K562 (cell line): ENCODE data around the gene CELSR2. TPM values are rescaled to one million over a fixed set of nuclear protein-coding genes. Genes with fewer than 3 reads are reported as not detected.

ENCODE experiments used
- ARID3A ChIP-seq: IDR thresholded peaks from 2 replicates; pipeline ENCODE4 v1.6.1; 2012; ENCODE audit warnings: low read depth, low read length, improper control_type of control experiment, borderline replicate concordance
- FOXA3 ChIP-seq, 2 experiments: fragments of 450-650 bp in 1 of 2; sonication (generic) in 1 of 2; formaldehyde crosslinking; IDR thresholded peaks in 1 of 2; conservative IDR thresholded peaks in 1 of 2; 2 replicates each; pipeline versions ENCODE4 v1.4.0 to v1.8.0; 2020 to 2022; ENCODE audit warnings: mild to moderate bottlenecking in 2 of 2, missing genetic modification reagents in 1 of 2
- MYC ChIP-seq, 2 experiments: fragments of 250-450 bp in 1 of 2; sonication (Bioruptor Pico) in 1 of 2; IDR thresholded peaks; 2 replicates each; pipeline versions ENCODE4 v1.5.1 to v1.6.1; 2012 to 2021; ENCODE audit warnings: low read depth in 2 of 2, borderline replicate concordance in 1 of 2, improper control_type of control experiment in 1 of 2, low read length in 1 of 2, mild to moderate bottlenecking in 1 of 2, moderate library complexity in 1 of 2
- RCOR1 ChIP-seq, 2 experiments: IDR thresholded peaks; 2 replicates each; pipeline ENCODE4 v1.6.1; 2012; ENCODE audit warnings: low read depth in 2 of 2, low read length in 2 of 2, borderline replicate concordance in 1 of 2, improper control_type of control experiment in 1 of 2
- TCF3 ChIP-seq: sonication (generic); formaldehyde crosslinking; IDR thresholded peaks from 2 replicates; pipeline ENCODE4 v1.4.0; 2020; ENCODE audit warnings: mild to moderate bottlenecking, missing genetic modification reagents
- TEAD4 ChIP-seq, 2 experiments: sonication (generic) in 1 of 2; formaldehyde crosslinking in 1 of 2; IDR thresholded peaks; 2 replicates each; pipeline versions ENCODE4 v1.6.1 to v1.8.0; 2012 to 2022; ENCODE audit warnings: borderline replicate concordance in 1 of 2, inconsistent platforms in 1 of 2, low read length in 1 of 2, mild to moderate bottlenecking in 1 of 2, missing genetic modification reagents in 1 of 2
- YY1 ChIP-seq, 3 experiments: IDR thresholded peaks; 2 replicates each; pipeline ENCODE4 v1.6.1; 2011; ENCODE audit warnings: low read length in 2 of 3, mild to moderate bottlenecking in 2 of 3, moderate library complexity in 2 of 3, borderline replicate concordance in 1 of 3, control low read depth in 1 of 3, low read depth in 1 of 3; ENCODE audit not compliant: insufficient read depth in 3 of 3, insufficient replicate concordance in 2 of 3, control insufficient read depth in 1 of 3, insufficient read length in 1 of 3; ENCODE audit errors: extremely low read depth in 1 of 3
- ZBTB12 ChIP-seq: fragments of 250-450 bp; sonication (Bioruptor Pico); IDR thresholded peaks from 2 replicates; pipeline ENCODE4 v1.4.0; 2020
- ZZZ3 ChIP-seq: fragments of 450-650 bp; IDR thresholded peaks from 2 replicates; pipeline ENCODE4 v1.6.1; 2016; ENCODE audit warnings: antibody characterized with exemption, mild to moderate bottlenecking, moderate library complexity
- polyA plus RNA-seq, 8 experiments: library from polyadenylated mRNA; depleted of rRNA in 4 of 8; stranded (reverse) in 5 of 8; unstranded in 3 of 8; fragments of >200 nt; fragmentation: Nextera tagmentation in 2 of 8; fragmentation: Illumina TruSeq in 1 of 8; extraction: Ambion mirVana in 2 of 8; extraction: Trizol in 1 of 8; gene quantifications; 2 replicates each; pipeline versions ENCODE4 v1.2.1 to v1.2.3, GENCODE V29; 2011 to 2014; ENCODE audit warnings: inconsistent platforms in 1 of 8, missing spikeins in 1 of 8
- total RNA-seq, 7 experiments: library from RNA; depleted of rRNA in 6 of 7; stranded (reverse); fragments of >200 nt in 6 of 7; fragmentation: Illumina TruSeq in 2 of 7; extraction: Trizol in 2 of 7; gene quantifications; 2 replicates each; pipeline versions ENCODE4 v1.2.1 to v1.2.3, GENCODE V29; 2011 to 2021; ENCODE audit warnings: low replicate concordance in 1 of 7
- TF ChIP-seq, protein P1 (sequence below): fragments of 450-650 bp; IDR thresholded peaks from 2 replicates; pipeline ENCODE4 v1.6.1; 2016; ENCODE audit warnings: low read depth
- TF ChIP-seq, protein P2 (sequence below): sonication (generic); formaldehyde crosslinking; IDR thresholded peaks from 2 replicates; pipeline ENCODE4 v1.9.0; 2022; ENCODE audit warnings: mild to moderate bottlenecking, missing genetic modification reagents

CELSR2 gene
- total and polyA plus RNA-seq, 9 of the 15 experiments (the other 6 are each of a cell fraction or from before 2014, with no cell fraction given) = 0.31 to 21.9 (median 4.2) TPM

DNA sequence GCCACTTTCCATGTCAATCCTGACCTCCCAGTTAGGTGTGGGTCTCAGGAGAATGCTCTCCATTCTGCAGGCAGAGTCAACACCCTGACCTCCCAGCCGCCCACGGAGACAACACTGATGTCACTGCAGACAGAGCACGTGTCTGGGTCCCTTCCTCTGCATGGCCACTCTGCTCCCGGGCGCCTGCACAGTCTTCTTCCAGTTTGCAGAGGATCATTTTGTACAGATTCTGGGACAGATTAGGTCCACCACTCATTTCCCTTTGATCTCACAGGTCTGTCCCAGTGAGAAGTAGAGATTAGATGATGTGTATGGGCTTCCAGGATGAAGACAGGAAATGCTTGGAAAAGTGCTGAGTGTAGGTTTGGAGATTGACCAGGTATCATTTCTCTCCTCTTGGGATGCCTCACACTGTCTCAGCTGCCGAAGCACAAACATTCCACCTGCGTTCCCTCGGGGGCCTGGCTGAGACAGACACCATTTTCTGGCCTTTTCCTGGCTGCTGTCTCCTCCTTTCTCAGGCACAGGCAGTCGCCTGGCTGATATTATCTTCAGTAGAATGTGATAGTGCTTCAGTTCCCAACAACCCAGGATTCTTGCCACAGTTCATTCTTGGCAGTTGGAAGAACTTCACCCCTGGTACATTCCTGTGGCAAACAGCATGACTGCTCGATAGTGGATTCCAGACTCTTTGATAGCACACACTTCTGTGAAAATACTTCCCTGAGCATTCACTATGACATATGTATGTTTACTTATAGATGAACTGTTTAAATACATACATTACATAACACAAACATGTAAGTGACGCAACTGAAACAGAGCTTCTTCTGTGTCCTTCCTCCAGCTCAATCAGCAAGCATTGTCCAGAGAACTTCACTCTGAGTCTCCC, 49.6 kb downstream of the CELSR2 start (continued):
- TF ChIP-seq, protein P1, sequence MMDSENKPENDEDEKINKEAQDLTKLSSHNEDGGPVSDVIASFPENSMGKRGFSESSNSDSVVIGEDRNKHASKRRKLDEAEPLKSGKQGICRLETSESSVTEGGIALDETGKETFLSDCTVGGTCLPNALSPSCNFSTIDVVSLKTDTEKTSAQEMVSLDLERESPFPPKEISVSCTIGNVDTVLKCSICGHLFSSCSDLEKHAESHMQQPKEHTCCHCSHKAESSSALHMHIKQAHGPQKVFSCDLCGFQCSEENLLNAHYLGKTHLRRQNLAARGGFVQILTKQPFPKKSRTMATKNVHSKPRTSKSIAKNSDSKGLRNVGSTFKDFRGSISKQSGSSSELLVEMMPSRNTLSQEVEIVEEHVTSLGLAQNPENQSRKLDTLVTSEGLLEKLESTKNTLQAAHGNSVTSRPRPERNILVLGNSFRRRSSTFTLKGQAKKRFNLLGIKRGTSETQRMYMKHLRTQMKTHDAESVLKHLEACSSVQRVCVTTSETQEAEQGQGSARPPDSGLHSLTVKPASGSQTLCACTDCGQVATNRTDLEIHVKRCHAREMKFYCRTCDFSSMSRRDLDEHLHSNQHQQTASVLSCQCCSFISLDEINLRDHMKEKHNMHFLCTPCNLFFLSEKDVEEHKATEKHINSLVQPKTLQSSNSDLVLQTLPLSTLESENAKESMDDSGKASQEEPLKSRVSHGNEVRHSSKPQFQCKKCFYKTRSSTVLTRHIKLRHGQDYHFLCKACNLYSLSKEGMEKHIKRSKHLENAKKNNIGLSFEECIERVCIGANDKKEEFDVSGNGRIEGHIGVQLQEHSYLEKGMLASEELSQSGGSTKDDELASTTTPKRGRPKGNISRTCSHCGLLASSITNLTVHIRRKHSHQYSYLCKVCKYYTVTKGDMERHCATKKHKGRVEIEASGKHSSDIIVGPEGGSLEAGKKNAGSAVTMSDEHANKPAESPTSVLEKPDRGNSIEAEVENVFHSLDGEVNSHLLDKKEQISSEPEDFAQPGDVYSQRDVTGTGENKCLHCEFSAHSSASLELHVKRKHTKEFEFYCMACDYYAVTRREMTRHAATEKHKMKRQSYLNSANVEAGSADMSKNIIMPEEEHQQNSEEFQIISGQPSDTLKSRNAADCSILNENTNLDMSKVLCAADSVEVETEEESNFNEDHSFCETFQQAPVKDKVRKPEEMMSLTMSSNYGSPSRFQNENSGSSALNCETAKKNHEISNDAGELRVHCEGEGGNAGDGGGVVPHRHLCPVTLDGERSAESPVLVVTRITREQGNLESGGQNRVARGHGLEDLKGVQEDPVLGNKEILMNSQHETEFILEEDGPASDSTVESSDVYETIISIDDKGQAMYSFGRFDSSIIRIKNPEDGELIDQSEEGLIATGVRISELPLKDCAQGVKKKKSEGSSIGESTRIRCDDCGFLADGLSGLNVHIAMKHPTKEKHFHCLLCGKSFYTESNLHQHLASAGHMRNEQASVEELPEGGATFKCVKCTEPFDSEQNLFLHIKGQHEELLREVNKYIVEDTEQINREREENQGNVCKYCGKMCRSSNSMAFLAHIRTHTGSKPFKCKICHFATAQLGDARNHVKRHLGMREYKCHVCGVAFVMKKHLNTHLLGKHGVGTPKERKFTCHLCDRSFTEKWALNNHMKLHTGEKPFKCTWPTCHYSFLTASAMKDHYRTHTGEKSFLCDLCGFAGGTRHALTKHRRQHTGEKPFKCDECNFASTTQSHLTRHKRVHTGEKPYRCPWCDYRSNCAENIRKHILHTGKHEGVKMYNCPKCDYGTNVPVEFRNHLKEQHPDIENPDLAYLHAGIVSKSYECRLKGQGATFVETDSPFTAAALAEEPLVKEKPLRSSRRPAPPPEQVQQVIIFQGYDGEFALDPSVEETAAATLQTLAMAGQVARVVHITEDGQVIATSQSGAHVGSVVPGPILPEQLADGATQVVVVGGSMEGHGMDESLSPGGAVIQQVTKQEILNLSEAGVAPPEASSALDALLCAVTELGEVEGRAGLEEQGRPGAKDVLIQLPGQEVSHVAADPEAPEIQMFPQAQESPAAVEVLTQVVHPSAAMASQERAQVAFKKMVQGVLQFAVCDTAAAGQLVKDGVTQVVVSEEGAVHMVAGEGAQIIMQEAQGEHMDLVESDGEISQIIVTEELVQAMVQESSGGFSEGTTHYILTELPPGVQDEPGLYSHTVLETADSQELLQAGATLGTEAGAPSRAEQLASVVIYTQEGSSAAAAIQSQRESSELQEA = no peak
- 0 out of 2 replicates have a peak, but pooled peaks have one; percentile 6 for TF ChIP-seq TEAD4 (IDR thresholded peaks at IDR 0.05; ENCODE audit: low read length)
- no peak for TF ChIP-seq TEAD4 (CRISPR knock-in tag; IDR thresholded peaks at IDR 0.05; ENCODE audit: borderline replicate concordance)
- 0 out of 2 replicates have a peak, but pooled peaks have one; percentile 10 for TF ChIP-seq TCF3 (CRISPR knock-in tag)
- peak; percentile 92 for TF ChIP-seq MYC (IDR thresholded peaks at IDR 0.05; ENCODE audit: low read depth, low read length)
- no peak for TF ChIP-seq MYC (CRISPR knock-in tag; IDR thresholded peaks at IDR 0.05; ENCODE audit: borderline replicate concordance, low read depth)
- no peak for TF ChIP-seq ARID3A
- TF ChIP-seq RCOR1 (IDR thresholded peaks at IDR 0.05; ENCODE audit: borderline replicate concordance in 1 of 2, low read depth in 2 of 2, low read length in 2 of 2) = peak in 1 of 2 experiments; percentile 21; a peak in 1 of 4 replicates
- peak; percentile 12 to 86; a peak in 2 of 4 replicates for TF ChIP-seq FOXA3 (CRISPR knock-in tag; conservative IDR thresholded peaks at IDR 0.05 in 1 of 2, IDR thresholded peaks at IDR 0.05 in 1 of 2)
- TF ChIP-seq, protein P2, sequence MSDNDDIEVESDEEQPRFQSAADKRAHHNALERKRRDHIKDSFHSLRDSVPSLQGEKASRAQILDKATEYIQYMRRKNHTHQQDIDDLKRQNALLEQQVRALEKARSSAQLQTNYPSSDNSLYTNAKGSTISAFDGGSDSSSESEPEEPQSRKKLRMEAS (CRISPR knock-in tag) = peak; percentile 98
- no peak for TF ChIP-seq ZBTB12 (CRISPR knock-in tag)
- TF ChIP-seq YY1 (IDR thresholded peaks at IDR 0.05; ENCODE audit: borderline replicate concordance in 1 of 3, control insufficient read depth in 1 of 3, extremely low read depth in 1 of 3, insufficient read depth in 3 of 3, insufficient read length in 1 of 3, insufficient replicate concordance in 2 of 3, low read depth in 1 of 3, low read length in 2 of 3) = peak in 2 of 3 experiments; percentile 7 to 59
- no peak for TF ChIP-seq ZZZ3
